D721Med (cell line): Measurements from ENCODE around the gene THRA.
"Not testable (repeated sequence)": the region's sequence is repeated elsewhere in the genome, so short reads cannot be mapped to it uniquely, and the experiment has no call there.

Source experiments
- DNase-seq: peaks from one replicate; pipeline ENCODE4 v3.0.0; 2011; ENCODE audit warnings: low spot score; ENCODE audit not compliant: insufficient read length
- FAIRE-seq: peaks from 2 replicates; lab custom pipeline; 2011; peaks lifted over from hg19 to GRCh38; lab: Jason Lieb, UNC
- CTCF ChIP-seq: IDR thresholded peaks from 2 replicates; pipeline ENCODE4 v1.5.1; 2012; ENCODE audit warnings: mild to moderate bottlenecking, control low read depth; ENCODE audit not compliant: insufficient read depth; ENCODE audit errors: missing control alignments

Gene THRA

GRCh38 chr17:40124279-40125141 lies 61.7 kb downstream of the THRA start:
- FAIRE-seq (no peak), DNase-seq (no peak)

GRCh38 chr17:40129498-40129897 lies 66.7 kb downstream of the THRA start:
- no peak for FAIRE-seq

More at GRCh38 chr17:40124279-40125141, 61.7 kb downstream of the THRA start:
- TF ChIP-seq CTCF: no peak

GRCh38 chr17:40130352-40131042 lies 67.7 kb downstream of the THRA start:
- TF ChIP-seq CTCF: no peak
- FAIRE-seq: no peak
- no peak for DNase-seq

More at GRCh38 chr17:40129498-40129897, 66.7 kb downstream of the THRA start:
- no peak for TF ChIP-seq CTCF
- DNase-seq: no peak

- no peak for DNase-seq
- FAIRE-seq: no peak
- TF ChIP-seq CTCF: no peak
Measured at GRCh38 chr17:40134184-40134583, 71.4 kb downstream of the THRA start.

GRCh38 chr17:40135817-40136216 lies 73.1 kb downstream of the THRA start:
- FAIRE-seq (no peak), DNase-seq (no peak)
- TF ChIP-seq CTCF: no peak

- DNase-seq: no peak
- FAIRE-seq: no peak
- no peak for TF ChIP-seq CTCF
Measured at GRCh38 chr17:40139566-40140058, 76.8 kb downstream of the THRA start.

- FAIRE-seq, DNase-seq: not testable (repeated sequence)
Measured at GRCh38 chr17:40143166-40143565, 80.4 kb downstream of the THRA start.
